Stimulated activated CD8-positive, alpha-beta memory T cell treated with anti-CD3 and anti-CD28 coated beads, Interleukin-12 subunit alpha, Interleukin-12 subunit beta, amount 100 ng/mL, for 4 hours (primary cell): Measurements from ENCODE around the gene MAGI1.
"Not testable (repeated sequence)": the region's sequence is repeated elsewhere in the genome, so short reads cannot be mapped to it uniquely, and the experiment has no call there.

ENCODE experiments used
- DNase-seq: peaks from one replicate; pipeline ENCODE4 v3.0.0-alpha.2; 2020; ENCODE audit warnings: low read depth

The MAGI1 gene

GRCh38 chr3:65521032-65521431 lies 517.7 kb downstream of the MAGI1 start:
- DNase-seq = no peak

- no peak for DNase-seq
Observed at GRCh38 chr3:65516998-65517397, 521.7 kb downstream of the MAGI1 start.

GRCh38 chr3:65514317-65514716 lies 524.4 kb downstream of the MAGI1 start:
- not testable (repeated sequence) for DNase-seq

GRCh38 chr3:65509423-65509794 lies 529.3 kb downstream of the MAGI1 start:
- DNase-seq = not testable (repeated sequence)

- DNase-seq = no peak
Observed at GRCh38 chr3:65508750-65509422, 529.8 kb downstream of the MAGI1 start.

- DNase-seq = no peak
Observed at GRCh38 chr3:65507437-65507836, 531.3 kb downstream of the MAGI1 start.

- DNase-seq = no peak
Observed at GRCh38 chr3:65503776-65504175, 534.9 kb downstream of the MAGI1 start.

GRCh38 chr3:65502526-65502925 lies 536.2 kb downstream of the MAGI1 start:
- DNase-seq = no peak

- no peak for DNase-seq
Observed at GRCh38 chr3:65500398-65501306, 538.1 kb downstream of the MAGI1 start.

- no peak for DNase-seq
Observed at GRCh38 chr3:65497846-65498245, 540.9 kb downstream of the MAGI1 start.

- no peak for DNase-seq
Observed at GRCh38 chr3:65497236-65497635, 541.5 kb downstream of the MAGI1 start.

- DNase-seq = no peak
Observed at GRCh38 chr3:65493938-65494337, 544.8 kb downstream of the MAGI1 start.

GRCh38 chr3:65493371-65493882 lies 545.3 kb downstream of the MAGI1 start:
- DNase-seq = no peak

- no peak for DNase-seq
Observed at GRCh38 chr3:65492249-65492648, 546.5 kb downstream of the MAGI1 start.

- DNase-seq = no peak
Observed at GRCh38 chr3:65490114-65490513, 548.6 kb downstream of the MAGI1 start.

GRCh38 chr3:65489253-65489652 lies 549.5 kb downstream of the MAGI1 start:
- DNase-seq = no peak

- no peak for DNase-seq
Observed at GRCh38 chr3:65485826-65486469, 552.8 kb downstream of the MAGI1 start.

GRCh38 chr3:65484964-65485363 lies 553.8 kb downstream of the MAGI1 start:
- DNase-seq = no peak

GRCh38 chr3:65483480-65483879 lies 555.2 kb downstream of the MAGI1 start:
- no peak for DNase-seq

GRCh38 chr3:65483011-65483410 lies 555.7 kb downstream of the MAGI1 start:
- no peak for DNase-seq

GRCh38 chr3:65481085-65481484 lies 557.6 kb downstream of the MAGI1 start:
- DNase-seq = no peak

GRCh38 chr3:65479990-65480389 lies 558.7 kb downstream of the MAGI1 start:
- no peak for DNase-seq
